ENCODE measurements around the gene SAMMSON. TPM values are rescaled to one million over a fixed set of nuclear protein-coding genes. Genes with fewer than 3 reads are reported as not detected.

The SAMMSON gene
- total RNA-seq = not detected in 2 replicates

DNA sequence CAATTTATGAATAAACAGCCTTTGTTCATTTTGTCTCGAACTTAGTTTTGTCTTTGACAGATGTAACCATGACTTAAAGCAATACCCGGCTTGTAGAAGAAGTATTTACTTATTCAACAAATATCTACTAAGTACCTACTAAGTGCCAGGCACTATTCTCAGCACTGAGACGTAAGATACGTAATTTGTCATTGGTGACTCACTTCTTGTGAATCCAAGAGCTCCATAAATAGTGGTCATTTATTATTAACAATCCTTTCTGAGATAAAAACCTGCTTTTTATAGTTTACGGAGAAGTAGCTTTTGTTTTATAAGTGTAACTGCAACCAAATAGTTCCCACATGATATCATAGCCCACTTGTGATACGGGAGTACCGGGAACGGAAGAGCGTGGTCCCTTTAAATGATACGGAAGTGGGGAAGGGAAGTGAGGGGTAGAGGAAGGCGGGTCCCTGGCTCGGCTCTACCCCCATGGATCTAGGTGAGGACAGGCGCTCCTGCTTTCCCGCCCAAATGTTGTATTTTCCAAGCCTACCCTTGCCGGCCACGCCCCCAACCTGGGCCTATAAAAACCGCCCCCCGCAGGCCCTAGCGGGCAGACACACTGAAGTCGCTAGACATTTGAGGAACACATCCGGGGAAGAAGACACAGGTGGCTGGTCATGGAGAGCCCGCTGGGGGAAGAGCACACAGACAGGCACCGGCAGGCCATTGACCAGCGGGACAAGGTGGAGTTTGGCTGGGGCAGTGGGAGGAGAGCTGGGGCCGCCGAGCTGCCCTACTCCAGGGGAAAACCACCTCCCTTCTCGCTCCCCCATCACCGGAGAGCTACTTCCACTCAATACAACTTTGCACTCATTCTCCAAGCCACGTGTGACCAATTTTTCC lies at the start of gene SAMMSON:
SAMMSON (plus strand) TSS at position 594 of the 888 bp plus-strand sequence.

All from endothelial cell of coronary artery (primary cell).